ENCODE measurements around the gene MALL. TPM values are rescaled to one million over a fixed set of nuclear protein-coding genes. Genes with fewer than 3 reads are reported as not detected.

The MALL gene
- total RNA-seq, 6 donors from 2014 or later: 40.9 to 203 (median 120) TPM

DNA sequence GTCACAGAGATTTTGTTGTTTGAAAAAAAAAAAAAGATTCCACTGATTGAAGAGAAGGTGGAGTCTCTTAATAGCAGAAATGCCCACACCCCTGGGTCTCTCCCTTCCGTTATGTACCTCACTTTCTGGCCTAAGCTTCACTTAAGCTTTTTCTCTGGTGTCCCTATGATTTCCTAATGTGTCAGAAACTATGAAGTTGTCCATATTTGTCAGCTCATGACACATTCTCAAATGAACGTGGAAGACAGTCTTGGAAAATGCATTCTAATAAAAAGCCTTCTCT, 5.4 kb upstream of the MALL start:
- Histone ChIP-seq H3K4me1 (peaks cover 8 to 49% (median 25%) of the 10 kb centered on the region in 4 donors), H3K27me3 (peaks cover 0 to 4% (median 0%) of the 10 kb centered on the region in 4 donors), H3K27ac (peak overlapping the region in 3 of 4 donors; percentile 18 to 60 (median 59)), H3K9me3 (no peaks in the 10 kb centered on the region), H3K36me3 (no peaks in the 10 kb centered on the region), H3K4me3 (no peak overlapping the region)
- ATAC-seq (ENCODE audit: low FRiP score in 2 of 2) (no peak), DNase-seq (no peak)
- TF ChIP-seq, protein P1, sequence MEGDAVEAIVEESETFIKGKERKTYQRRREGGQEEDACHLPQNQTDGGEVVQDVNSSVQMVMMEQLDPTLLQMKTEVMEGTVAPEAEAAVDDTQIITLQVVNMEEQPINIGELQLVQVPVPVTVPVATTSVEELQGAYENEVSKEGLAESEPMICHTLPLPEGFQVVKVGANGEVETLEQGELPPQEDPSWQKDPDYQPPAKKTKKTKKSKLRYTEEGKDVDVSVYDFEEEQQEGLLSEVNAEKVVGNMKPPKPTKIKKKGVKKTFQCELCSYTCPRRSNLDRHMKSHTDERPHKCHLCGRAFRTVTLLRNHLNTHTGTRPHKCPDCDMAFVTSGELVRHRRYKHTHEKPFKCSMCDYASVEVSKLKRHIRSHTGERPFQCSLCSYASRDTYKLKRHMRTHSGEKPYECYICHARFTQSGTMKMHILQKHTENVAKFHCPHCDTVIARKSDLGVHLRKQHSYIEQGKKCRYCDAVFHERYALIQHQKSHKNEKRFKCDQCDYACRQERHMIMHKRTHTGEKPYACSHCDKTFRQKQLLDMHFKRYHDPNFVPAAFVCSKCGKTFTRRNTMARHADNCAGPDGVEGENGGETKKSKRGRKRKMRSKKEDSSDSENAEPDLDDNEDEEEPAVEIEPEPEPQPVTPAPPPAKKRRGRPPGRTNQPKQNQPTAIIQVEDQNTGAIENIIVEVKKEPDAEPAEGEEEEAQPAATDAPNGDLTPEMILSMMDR (IDR thresholded peaks at IDR 0.05): no peak
- no peak for TF ChIP-seq POLR2AphosphoS5 (IDR thresholded peaks at IDR 0.05)
- TF ChIP-seq POLR2A (IDR thresholded peaks at IDR 0.05): no peak
- TF ChIP-seq EP300 (IDR thresholded peaks at IDR 0.05): no peak
- WGBS, 2 donors: 42 to 55% methylated on average over 2 of the region's 2 CpGs

- H3K4me1 ChIP-seq: peaks cover 14 to 53% (median 28%) of the 10 kb centered on the region in 4 donors
- peaks cover 0 to 10% (median under 1%) of the 10 kb centered on the region in 4 donors for H3K27me3 ChIP-seq
- no peak overlapping the region for H3K4me3 ChIP-seq
- DNase-seq: peak; percentile 55 to 68
- H3K9me3 ChIP-seq: no peaks in the 10 kb centered on the region
- peak overlapping the region in 3 of 4 donors; percentile 18 to 60 (median 59) for H3K27ac ChIP-seq
- H3K36me3 ChIP-seq: no peaks in the 10 kb centered on the region
- WGBS, 2 donors: 42 to 51% methylated on average over 10 to 11 of the region's 11 CpGs
- TF ChIP-seq POLR2A (IDR thresholded peaks at IDR 0.05) (no peak), POLR2AphosphoS5 (IDR thresholded peaks at IDR 0.05) (no peak), EP300 (IDR thresholded peaks at IDR 0.05) (no peak)
- TF ChIP-seq, protein P1 (IDR thresholded peaks at IDR 0.05): no peak
- ATAC-seq (ENCODE audit: low FRiP score in 2 of 2): peak in 1 of 2 donors; percentile 54
These were observed 4.8 kb upstream of the MALL start for GRCh38 chr2:110120171-110121051.

GRCh38 chr2:110116033-110116710, 550 bp upstream of the MALL start:
- peak in 1 of 2 donors; percentile 85 for DNase-seq
- TF ChIP-seq, protein P1 (IDR thresholded peaks at IDR 0.05): peak; percentile 44 to 68 (median 54)
- TF ChIP-seq POLR2AphosphoS5 (IDR thresholded peaks at IDR 0.05): no peak
- Histone ChIP-seq H3K4me1 (peaks cover 21 to 53% (median 25%) of the 10 kb centered on the region in 4 donors), H3K27me3 (peaks cover 0 to 12% (median under 1%) of the 10 kb centered on the region in 4 donors), H3K9me3 (no peaks in the 10 kb centered on the region), H3K27ac (peak overlapping the region; percentile 58 to 94 (median 84)), H3K36me3 (no peaks in the 10 kb centered on the region), H3K4me3 (peak overlapping the region in 3 of 4 donors; percentile 59 to 65 (median 61))
- peak; percentile 64 to 80 for ATAC-seq (ENCODE audit: low FRiP score in 2 of 2)
- WGBS, 2 donors: 18% methylated on average over 8 of the region's 8 CpGs; no CpG with 5 or more reads in 1 of the 2 donors

GRCh38 chr2:110114831-110115255, 779 bp downstream of the MALL start:
- Histone ChIP-seq H3K36me3 (no peaks in the 10 kb centered on the region), H3K9me3 (no peaks in the 10 kb centered on the region), H3K27me3 (peaks cover 0 to 12% (median under 1%) of the 10 kb centered on the region in 4 donors), H3K27ac (peak overlapping the region; percentile 70 to 94 (median 84)), H3K4me1 (peaks cover 15 to 40% (median 20%) of the 10 kb centered on the region in 4 donors), H3K4me3 (peak overlapping the region; percentile 59 to 65 (median 61))
- DNase-seq (peak in 1 of 2 donors; percentile 56), ATAC-seq (ENCODE audit: low FRiP score in 2 of 2) (peak; percentile 27 to 68)
- 70 to 71% methylated on average over 13 to 14 of the region's 14 CpGs for WGBS, 2 donors
- TF ChIP-seq POLR2A (IDR thresholded peaks at IDR 0.05) (no peak), EP300 (IDR thresholded peaks at IDR 0.05) (no peak), POLR2AphosphoS5 (IDR thresholded peaks at IDR 0.05) (no peak)

All from upper lobe of left lung (tissue), 6 donors.